ENCODE data around the gene HBG1. TPM values are rescaled to one million over a fixed set of nuclear protein-coding genes. Genes with fewer than 3 reads are reported as not detected.

Gene HBG1
- total RNA-seq, 2 donors from 2014 or later = not detected

DNA sequence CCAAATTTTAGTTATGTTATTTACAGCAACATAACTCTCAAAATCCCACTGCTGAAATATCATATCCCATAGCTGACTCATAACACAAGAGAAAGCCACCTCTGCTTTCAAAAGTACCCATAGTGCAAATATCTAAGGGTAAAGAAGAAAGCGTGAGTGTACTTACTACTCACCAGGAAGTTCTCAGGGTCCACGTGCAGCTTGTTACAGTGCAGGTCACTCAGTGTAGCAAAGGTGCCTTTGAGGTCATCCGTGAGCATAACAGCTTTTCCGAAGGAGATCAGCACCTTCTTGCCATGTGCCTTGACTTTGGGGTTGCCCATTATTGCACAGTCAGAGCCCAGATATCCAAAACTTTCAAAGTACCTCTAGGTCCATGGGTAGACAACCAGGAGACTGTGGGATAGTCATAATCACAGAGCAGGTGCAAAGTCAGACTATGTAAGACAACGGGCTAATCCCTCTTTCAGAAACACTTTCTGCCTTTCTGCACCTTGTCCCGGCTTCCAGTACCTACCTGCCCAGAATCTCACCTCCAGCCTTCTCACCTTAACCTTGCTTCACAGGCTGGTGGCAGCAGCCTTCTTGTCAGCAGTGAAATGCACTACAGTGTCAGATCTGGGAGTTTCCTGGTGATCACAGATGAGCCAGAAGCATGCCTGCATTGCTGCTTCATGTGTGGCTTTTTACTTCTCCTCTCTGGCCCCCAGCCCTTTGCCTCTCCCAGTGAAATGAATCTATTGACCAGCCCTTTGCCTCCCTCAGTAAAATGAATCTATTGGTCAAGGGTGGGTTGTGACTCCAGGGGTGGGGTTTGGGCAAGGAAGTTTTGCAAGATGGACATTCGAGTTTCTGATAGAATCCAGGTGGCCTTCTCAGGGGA is 6.5 kb downstream of the HBG1 start:
- Histone ChIP-seq H3K4me1 (no peaks in the 10 kb centered on the region), H3K36me3 (replicated peaks in 1 of 2; ENCODE audit: insufficient read depth in 1 of 2, low read depth in 2 of 2) (no peaks in the 10 kb centered on the region), H3K4me3 (no peak overlapping the region), H3K27me3 (no peaks in the 10 kb centered on the region), H3K27ac (no peak overlapping the region), H3K9me3 (no peaks in the 10 kb centered on the region)
- 55 to 61% methylated on average over 7 of the region's 7 CpGs for WGBS, 2 donors
- TF ChIP-seq POLR2A (IDR thresholded peaks at IDR 0.05) = no peak
- TF ChIP-seq, protein P1, sequence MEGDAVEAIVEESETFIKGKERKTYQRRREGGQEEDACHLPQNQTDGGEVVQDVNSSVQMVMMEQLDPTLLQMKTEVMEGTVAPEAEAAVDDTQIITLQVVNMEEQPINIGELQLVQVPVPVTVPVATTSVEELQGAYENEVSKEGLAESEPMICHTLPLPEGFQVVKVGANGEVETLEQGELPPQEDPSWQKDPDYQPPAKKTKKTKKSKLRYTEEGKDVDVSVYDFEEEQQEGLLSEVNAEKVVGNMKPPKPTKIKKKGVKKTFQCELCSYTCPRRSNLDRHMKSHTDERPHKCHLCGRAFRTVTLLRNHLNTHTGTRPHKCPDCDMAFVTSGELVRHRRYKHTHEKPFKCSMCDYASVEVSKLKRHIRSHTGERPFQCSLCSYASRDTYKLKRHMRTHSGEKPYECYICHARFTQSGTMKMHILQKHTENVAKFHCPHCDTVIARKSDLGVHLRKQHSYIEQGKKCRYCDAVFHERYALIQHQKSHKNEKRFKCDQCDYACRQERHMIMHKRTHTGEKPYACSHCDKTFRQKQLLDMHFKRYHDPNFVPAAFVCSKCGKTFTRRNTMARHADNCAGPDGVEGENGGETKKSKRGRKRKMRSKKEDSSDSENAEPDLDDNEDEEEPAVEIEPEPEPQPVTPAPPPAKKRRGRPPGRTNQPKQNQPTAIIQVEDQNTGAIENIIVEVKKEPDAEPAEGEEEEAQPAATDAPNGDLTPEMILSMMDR (IDR thresholded peaks at IDR 0.05) = no peak
- intact Hi-C loops (cut with DNase I) = no loop called here
- ATAC-seq (no peak), DNase-seq (no peak)

DNA sequence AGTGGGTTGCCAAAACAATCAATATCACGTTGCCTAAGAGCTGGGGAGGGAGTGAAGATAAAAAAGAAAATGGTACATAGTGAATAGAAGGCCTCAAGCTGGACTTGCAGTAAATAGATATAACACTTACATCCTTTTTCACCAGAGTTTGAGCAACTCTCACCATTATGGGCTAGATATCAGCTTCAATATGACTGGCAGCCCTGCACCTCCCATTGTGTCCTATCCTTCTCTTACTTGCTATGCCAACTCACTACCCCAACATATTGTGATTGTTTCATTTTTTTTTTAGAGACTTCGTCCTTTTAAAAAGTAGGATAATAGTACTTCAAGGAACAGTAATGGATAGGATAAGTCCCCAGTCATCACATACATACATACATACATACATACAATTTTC is 7.4 kb downstream of the HBG1 start:
- TF ChIP-seq, protein P1 (IDR thresholded peaks at IDR 0.05) = no peak
- no peak for TF ChIP-seq POLR2A (IDR thresholded peaks at IDR 0.05)
- WGBS, 2 donors = 39 to 40% methylated on average over 2 of the region's 2 CpGs

GRCh38 chr11:5241458-5241857 is 8.2 kb downstream of the HBG1 start:
- DNase-seq (no peak), ATAC-seq (no peak)
- H3K27ac ChIP-seq = no peak overlapping the region
- no peaks in the 10 kb centered on the region for H3K4me1 ChIP-seq
- H3K9me3 ChIP-seq = no peaks in the 10 kb centered on the region
- intact Hi-C loops (cut with DNase I) = no loop called here
- no peak for TF ChIP-seq POLR2A (IDR thresholded peaks at IDR 0.05)
- TF ChIP-seq, protein P1 (IDR thresholded peaks at IDR 0.05) = no peak
- no peaks in the 10 kb centered on the region for H3K36me3 ChIP-seq (replicated peaks in 1 of 2; ENCODE audit: insufficient read depth in 1 of 2, low read depth in 2 of 2)
- H3K27me3 ChIP-seq = no peaks in the 10 kb centered on the region
- H3K4me3 ChIP-seq = no peak overlapping the region
- WGBS, 2 donors = 42 to 47% methylated on average over 3 of the region's 3 CpGs

More for the DNA sequence above, 7.4 kb downstream of the HBG1 start:
- DNase-seq (no peak), ATAC-seq (no peak)
- H3K9me3 ChIP-seq = no peaks in the 10 kb centered on the region
- H3K27me3 ChIP-seq = no peaks in the 10 kb centered on the region
- H3K4me3 ChIP-seq = no peak overlapping the region
- no peaks in the 10 kb centered on the region for H3K4me1 ChIP-seq
- H3K27ac ChIP-seq = no peak overlapping the region
- intact Hi-C loops (cut with DNase I) = no loop called here
- no peaks in the 10 kb centered on the region for H3K36me3 ChIP-seq (replicated peaks in 1 of 2; ENCODE audit: insufficient read depth in 1 of 2, low read depth in 2 of 2)

DNA sequence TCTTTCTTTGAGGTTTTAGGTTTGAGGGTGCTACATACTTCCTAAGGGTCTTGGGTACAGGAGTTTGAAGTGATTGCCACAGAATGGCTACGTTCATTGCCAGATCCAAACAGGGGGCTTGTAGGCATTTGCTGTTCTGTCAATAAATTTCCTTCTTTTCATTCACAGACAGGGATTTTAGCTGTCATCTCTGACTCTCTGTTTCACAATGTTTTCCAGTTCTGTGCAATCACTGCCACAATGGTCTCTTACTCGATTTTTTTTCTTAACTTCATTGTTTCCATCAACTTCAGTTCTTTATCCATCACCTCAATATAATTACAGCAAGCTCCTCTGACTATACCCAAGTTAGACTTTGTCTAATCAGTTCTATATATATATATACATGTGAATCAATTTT is 9.2 kb downstream of the HBG1 start:
- DNase-seq (no peak), ATAC-seq (no peak)
- no peaks in the 10 kb centered on the region for H3K4me1 ChIP-seq
- WGBS, 2 donors = 33 to 39% methylated on average over 2 of the region's 2 CpGs
- no peaks in the 10 kb centered on the region for H3K27me3 ChIP-seq
- H3K27ac ChIP-seq = no peak overlapping the region
- TF ChIP-seq, protein P1 (IDR thresholded peaks at IDR 0.05) = no peak
- TF ChIP-seq POLR2A (IDR thresholded peaks at IDR 0.05) = no peak
- no peaks in the 10 kb centered on the region for H3K9me3 ChIP-seq
- no peaks in the 10 kb centered on the region for H3K36me3 ChIP-seq (replicated peaks in 1 of 2; ENCODE audit: insufficient read depth in 1 of 2, low read depth in 2 of 2)
- H3K4me3 ChIP-seq = no peak overlapping the region
- intact Hi-C loops (cut with DNase I) = no loop called here

GRCh38 chr11:5240056-5240455 is 9.6 kb downstream of the HBG1 start:
- no peak overlapping the region for H3K4me3 ChIP-seq
- ATAC-seq (no peak), DNase-seq (no peak)
- H3K36me3 ChIP-seq (replicated peaks in 1 of 2; ENCODE audit: insufficient read depth in 1 of 2, low read depth in 2 of 2) = no peaks in the 10 kb centered on the region
- 76 to 88% methylated on average over 1 of the region's 1 CpG for WGBS, 2 donors
- H3K27ac ChIP-seq = no peak overlapping the region
- no peaks in the 10 kb centered on the region for H3K27me3 ChIP-seq
- no peaks in the 10 kb centered on the region for H3K4me1 ChIP-seq
- TF ChIP-seq, protein P1 (IDR thresholded peaks at IDR 0.05) = no peak
- no peak for TF ChIP-seq POLR2A (IDR thresholded peaks at IDR 0.05)
- H3K9me3 ChIP-seq = no peaks in the 10 kb centered on the region
- intact Hi-C loops (cut with DNase I) = no loop called here
